PC-9 (cell line): ENCODE results near the gene OSBPL8.

Experiments used
- CTCF ChIP-seq: fragments of 200-600 bp; sonication (generic); conservative IDR thresholded peaks from 2 replicates; pipeline ENCODE4 v1.6.1; 2017; ENCODE audit warnings: mixed run types, antibody characterized with exemption, mild to moderate bottlenecking, moderate library complexity
- EZH2 ChIP-seq: fragments of 200-600 bp; sonication (generic); IDR thresholded peaks from 2 replicates; pipeline ENCODE4 v1.8.0; 2017; ENCODE audit warnings: antibody characterized with exemption, low read depth

DNA sequence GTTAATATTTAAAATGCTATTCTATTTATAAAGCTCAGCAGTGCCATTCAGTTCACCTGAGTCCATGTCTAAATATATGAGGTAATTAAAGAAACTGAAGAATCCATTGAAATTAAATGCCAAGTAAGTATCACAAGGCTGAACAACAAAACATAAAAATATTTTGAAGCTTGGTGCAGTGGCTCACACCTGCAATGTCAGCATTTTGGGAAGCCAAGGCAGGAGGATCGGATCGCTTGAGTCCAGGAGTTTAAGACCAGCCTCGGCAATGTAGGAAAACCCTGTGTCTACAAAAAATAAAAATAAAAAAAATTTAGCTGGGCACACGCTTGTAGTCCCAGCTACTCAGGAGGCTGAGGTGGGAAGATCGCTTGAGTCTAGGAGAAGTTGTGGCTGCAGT, 101.8 kb downstream of the OSBPL8 start:
- no peak for TF ChIP-seq EZH2
- no peak for TF ChIP-seq CTCF
